Smooth muscle cell (in vitro differentiated cells): ENCODE measurements around the gene SPTB. TPM values are rescaled to one million over a fixed set of nuclear protein-coding genes. Genes with fewer than 3 reads are reported as not detected.

Experiments used
- DNase-seq: peaks from one replicate; lab custom pipeline; 2025; ENCODE audit not compliant: unreplicated experiment; lab: John Stamatoyannopoulos, UW
- H2AFZ ChIP-seq: fragments of 200-600 bp; sonication (generic); 2 replicates; pipeline ENCODE4 v1.6.0; 2016; ENCODE audit warnings: antibody characterized with exemption, low read depth, mild to moderate bottlenecking
- H3F3A ChIP-seq: fragments of 200-600 bp; sonication (generic); 2 replicates; pipeline ENCODE4 v1.6.0; 2017; ENCODE audit warnings: antibody characterized with exemption, low read depth
- H3K27ac ChIP-seq: fragments of 200-600 bp; sonication (generic); 2 replicates; pipeline ENCODE4 v1.5.1; 2016; ENCODE audit warnings: low read depth, mild to moderate bottlenecking
- H3K27me3 ChIP-seq: fragments of 200-600 bp; sonication (generic); 2 replicates; pipeline ENCODE4 v1.6.1; 2016; ENCODE audit warnings: low read depth, mild to moderate bottlenecking
- H3K36me3 ChIP-seq: fragments of 200-600 bp; sonication (generic); 2 replicates; pipeline ENCODE4 v1.5.1; 2016; ENCODE audit warnings: low read depth
- H3K4me1 ChIP-seq: fragments of 200-600 bp; sonication (generic); 2 replicates; pipeline ENCODE4 v1.5.1; 2016; ENCODE audit warnings: low read depth
- H3K4me2 ChIP-seq: fragments of 200-600 bp; sonication (generic); 2 replicates; pipeline ENCODE4 v1.6.0; 2016; ENCODE audit warnings: mild to moderate bottlenecking
- H3K4me3 ChIP-seq: fragments of 200-600 bp; sonication (generic); 2 replicates; pipeline ENCODE4 v1.5.1; 2016; ENCODE audit warnings: mild to moderate bottlenecking
- H3K79me2 ChIP-seq: fragments of 200-600 bp; sonication (generic); 2 replicates; pipeline ENCODE4 v1.6.0; 2016; ENCODE audit warnings: low read depth, mild to moderate bottlenecking
- H3K9ac ChIP-seq: fragments of 200-600 bp; sonication (generic); 2 replicates; pipeline ENCODE4 v1.6.0; 2016; ENCODE audit warnings: low read depth
- H3K9me3 ChIP-seq: fragments of 200-600 bp; sonication (generic); replicated peaks from 2 replicates; pipeline ENCODE4 v1.5.1; 2016; ENCODE audit warnings: low read depth
- H4K20me1 ChIP-seq: fragments of 200-600 bp; sonication (generic); 2 replicates; pipeline ENCODE4 v1.6.0; 2016; ENCODE audit warnings: low read depth
- WGBS: methylation state at CpG from one replicate; pipeline ENCODE4 v1.1.7; 2016; ENCODE audit warnings: low lambda C conversion rate; 5-methylcytosine and 5-hydroxymethylcytosine counted together
- polyA plus RNA-seq: library from polyadenylated mRNA; unstranded; fragments of >200 nt; fragmentation: Nextera tagmentation; extraction: Ambion mirVana; gene quantifications from 2 replicates; pipeline ENCODE4 v1.2.1, GENCODE V29; 2016
- total RNA-seq: library from RNA; depleted of rRNA; stranded (reverse); fragments of >200 nt; gene quantifications from 2 replicates; pipeline ENCODE4 v1.2.3, GENCODE V29; 2014
- TF ChIP-seq, protein P1 (sequence below): fragments of 200-600 bp; sonication (generic); IDR thresholded peaks from 2 replicates; pipeline ENCODE4 v1.5.1; 2017; ENCODE audit warnings: borderline replicate concordance, mild to moderate bottlenecking, antibody characterized with exemption; ENCODE audit not compliant: insufficient read depth, poor library complexity, severe bottlenecking

The SPTB gene
- total and polyA plus RNA-seq, 2 experiments from 2014 or later = 0.25 to 3.3 TPM

- Histone ChIP-seq H3K79me2 (peaks cover 34% of the 10 kb centered on the region), H3K9me3 (no peaks in the 10 kb centered on the region), H3K27me3 (no peaks in the 10 kb centered on the region), H3F3A (peaks cover 19% of the 10 kb centered on the region), H2AFZ (peak overlapping the region; percentile 81), H3K9ac (peak overlapping the region; percentile 82), H3K4me2 (peak overlapping the region; percentile 97), H4K20me1 (peaks cover 27% of the 10 kb centered on the region), H3K36me3 (no peaks in the 10 kb centered on the region), H3K27ac (peak overlapping the region; percentile 97), H3K4me1 (peaks cover 73% of the 10 kb centered on the region), H3K4me3 (peak overlapping the region; percentile 76)
- TF ChIP-seq, protein P1, sequence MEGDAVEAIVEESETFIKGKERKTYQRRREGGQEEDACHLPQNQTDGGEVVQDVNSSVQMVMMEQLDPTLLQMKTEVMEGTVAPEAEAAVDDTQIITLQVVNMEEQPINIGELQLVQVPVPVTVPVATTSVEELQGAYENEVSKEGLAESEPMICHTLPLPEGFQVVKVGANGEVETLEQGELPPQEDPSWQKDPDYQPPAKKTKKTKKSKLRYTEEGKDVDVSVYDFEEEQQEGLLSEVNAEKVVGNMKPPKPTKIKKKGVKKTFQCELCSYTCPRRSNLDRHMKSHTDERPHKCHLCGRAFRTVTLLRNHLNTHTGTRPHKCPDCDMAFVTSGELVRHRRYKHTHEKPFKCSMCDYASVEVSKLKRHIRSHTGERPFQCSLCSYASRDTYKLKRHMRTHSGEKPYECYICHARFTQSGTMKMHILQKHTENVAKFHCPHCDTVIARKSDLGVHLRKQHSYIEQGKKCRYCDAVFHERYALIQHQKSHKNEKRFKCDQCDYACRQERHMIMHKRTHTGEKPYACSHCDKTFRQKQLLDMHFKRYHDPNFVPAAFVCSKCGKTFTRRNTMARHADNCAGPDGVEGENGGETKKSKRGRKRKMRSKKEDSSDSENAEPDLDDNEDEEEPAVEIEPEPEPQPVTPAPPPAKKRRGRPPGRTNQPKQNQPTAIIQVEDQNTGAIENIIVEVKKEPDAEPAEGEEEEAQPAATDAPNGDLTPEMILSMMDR = no peak
- DNase-seq = no peak
- 5% methylated on average over 18 of the region's 18 CpGs for WGBS
Measured at GRCh38 chr14:64705381-64706118, 174.2 kb downstream of the SPTB start.

DNA sequence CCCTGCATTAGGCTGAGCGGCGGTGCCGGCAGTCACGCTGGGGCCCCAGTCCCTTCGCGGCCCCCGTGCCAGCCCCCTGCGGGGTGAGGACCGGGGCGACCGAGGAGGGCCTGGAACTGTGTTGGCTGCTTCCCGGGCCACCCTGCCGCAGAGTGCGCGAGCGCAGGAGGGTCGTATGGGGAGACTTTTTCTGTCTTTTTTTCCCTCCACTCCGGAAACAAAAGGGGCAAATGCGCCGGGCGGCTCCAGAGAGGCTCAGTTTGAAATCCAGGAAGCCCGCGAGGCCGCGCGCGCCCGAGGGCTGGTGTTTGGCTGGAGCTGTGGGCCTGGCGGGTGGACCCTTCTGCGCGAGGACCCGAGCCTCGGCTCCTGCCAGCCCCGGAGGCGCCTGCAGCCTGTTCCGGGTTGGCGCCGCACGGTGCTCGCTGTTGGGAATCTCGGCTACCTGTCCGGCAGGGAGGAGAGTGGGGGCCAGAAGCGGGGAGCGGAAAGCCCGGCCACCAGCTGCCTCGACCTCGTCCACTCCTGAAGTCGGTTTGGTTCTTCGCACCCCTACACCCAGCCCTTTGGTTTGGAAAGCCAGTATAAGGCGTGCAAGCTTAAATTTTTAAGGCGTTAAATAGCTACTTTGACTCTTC, 174.8 kb downstream of the SPTB start:
- Histone ChIP-seq H3K4me2 (peak overlapping the region; percentile 97), H3K27me3 (no peaks in the 10 kb centered on the region), H3K9me3 (no peaks in the 10 kb centered on the region), H3K27ac (peak overlapping the region; percentile 97), H2AFZ (peak overlapping the region; percentile 81), H3K4me1 (peaks cover 73% of the 10 kb centered on the region), H3F3A (peaks cover 19% of the 10 kb centered on the region), H3K79me2 (peaks cover 27% of the 10 kb centered on the region), H4K20me1 (peaks cover 27% of the 10 kb centered on the region), H3K36me3 (no peaks in the 10 kb centered on the region), H3K9ac (peak overlapping the region; percentile 82), H3K4me3 (peak overlapping the region; percentile 76)
- TF ChIP-seq, protein P1 = no peak
- DNase-seq = no peak
- WGBS = under 1% methylated on average over 51 of the region's 51 CpGs

GRCh38 chr14:64704143-64704742, 175.5 kb downstream of the SPTB start, which contains the start of gene PLEKHG3:
Gene PLEKHG3, plus strand, starts transcription at chr14:64704424. Its CDS starts 23,208 bp downstream, at chr14:64727632.
- no peaks in the 10 kb centered on the region for H3K9me3 ChIP-seq
- peaks cover 19% of the 10 kb centered on the region for H3F3A ChIP-seq
- peaks cover 21% of the 10 kb centered on the region for H3K79me2 ChIP-seq
- peak; percentile 44 for DNase-seq
- H3K4me3 ChIP-seq = peak within 1 kb of the TSS; percentile 76
- H3K27ac ChIP-seq = peak within 1 kb of the TSS; percentile 97
- peaks cover 27% of the 10 kb centered on the region for H4K20me1 ChIP-seq
- H3K27me3 ChIP-seq = no peaks in the 10 kb centered on the region
- no peaks in the 10 kb centered on the region for H3K36me3 ChIP-seq
- WGBS = 1% methylated on average over 44 of the region's 69 CpGs
- peaks cover 72% of the 10 kb centered on the region for H3K4me1 ChIP-seq
- peak within 1 kb of the TSS; percentile 81 for H2AFZ ChIP-seq
- TF ChIP-seq, protein P1 = no peak
- peak within 1 kb of the TSS; percentile 97 for H3K4me2 ChIP-seq
- peak within 1 kb of the TSS; percentile 82 for H3K9ac ChIP-seq
